Neuronal stem cell (in vitro differentiated cells): Measurements from ENCODE around the gene PTCH1.

Experiments
- DNase-seq: peaks from one replicate; pipeline ENCODE4 v3.0.0-alpha.2; 2013; ENCODE audit warnings: low spot score
- H2AFZ ChIP-seq: one replicate; pipeline ENCODE4 v1.6.1; 2013; ENCODE audit warnings: mild to moderate bottlenecking, low read length, inconsistent platforms
- H2AK5ac ChIP-seq: 2 replicates; pipeline ENCODE4 v1.6.1; 2013; ENCODE audit warnings: low read depth, mild to moderate bottlenecking, inconsistent platforms, low read length, moderate library complexity, mixed read lengths
- H2BK120ac ChIP-seq: 2 replicates; pipeline ENCODE4 v1.6.1; 2013; ENCODE audit warnings: low read depth, mild to moderate bottlenecking, inconsistent platforms, low read length, moderate library complexity, mixed read lengths
- H2BK12ac ChIP-seq: one replicate; pipeline ENCODE4 v1.6.1; 2013; ENCODE audit warnings: low read length, inconsistent platforms
- H2BK15ac ChIP-seq: 2 replicates; pipeline ENCODE4 v1.6.1; 2013; ENCODE audit warnings: mild to moderate bottlenecking, low read length, inconsistent platforms, mixed read lengths
- H2BK5ac ChIP-seq: one replicate; pipeline ENCODE4 v1.6.1; 2013; ENCODE audit warnings: inconsistent platforms, mild to moderate bottlenecking, low read length, moderate library complexity
- H3K14ac ChIP-seq: one replicate; pipeline ENCODE4 v1.6.1; 2013; ENCODE audit warnings: low read length, inconsistent platforms
- H3K18ac ChIP-seq: 2 replicates; pipeline ENCODE4 v1.6.1; 2013; ENCODE audit warnings: low read length, inconsistent platforms
- H3K23ac ChIP-seq: 2 replicates; pipeline ENCODE4 v1.6.1; 2013; ENCODE audit warnings: low read depth, mild to moderate bottlenecking, mixed read lengths, low read length, inconsistent platforms; ENCODE audit not compliant: poor library complexity
- H3K27ac ChIP-seq: replicated peaks from 3 replicates; pipeline ENCODE4 v1.5.1; 2013; ENCODE audit warnings: low read length, inconsistent platforms
- H3K27me3 ChIP-seq, 3 experiments: 2 replicates each; pipeline ENCODE4 v1.6.1; 2013; ENCODE audit warnings: low read length in 3 of 3, mild to moderate bottlenecking in 2 of 3, inconsistent platforms in 1 of 3, low read depth in 1 of 3, mixed read lengths in 1 of 3, moderate library complexity in 1 of 3; ENCODE audit not compliant: control insufficient read depth in 3 of 3, insufficient read depth in 3 of 3
- H3K36me3 ChIP-seq, 2 donors: replicated peaks in 1 of 2; 2 replicates each; pipeline ENCODE4 v1.6.1; 2013; ENCODE audit warnings: low read length in 2 of 2; ENCODE audit not compliant: control insufficient read depth in 2 of 2, insufficient read depth in 2 of 2
- H3K4ac ChIP-seq: 2 replicates; pipeline ENCODE4 v1.6.1; 2013; ENCODE audit warnings: inconsistent platforms, mild to moderate bottlenecking, low read length, moderate library complexity
- H3K4me1 ChIP-seq, 2 donors: 1 replicate in 1 of 2; 2 replicates in 1 of 2; pipeline ENCODE4 v1.6.1; 2013; ENCODE audit warnings: low read length in 2 of 2, low read depth in 1 of 2; ENCODE audit not compliant: control insufficient read depth in 2 of 2, insufficient read depth in 1 of 2
- H3K4me2 ChIP-seq: one replicate; pipeline ENCODE4 v1.6.1; 2013; ENCODE audit warnings: mild to moderate bottlenecking, low read length, inconsistent platforms; ENCODE audit not compliant: insufficient read depth, poor library complexity, severe bottlenecking
- H3K4me3 ChIP-seq, 2 donors: 2 replicates each; pipeline ENCODE4 v1.5.1; 2013; ENCODE audit warnings: low read length in 2 of 2, mild to moderate bottlenecking in 2 of 2, inconsistent platforms in 1 of 2, moderate library complexity in 1 of 2
- H3K79me1 ChIP-seq: one replicate; pipeline ENCODE4 v1.6.1; 2013; ENCODE audit warnings: low read depth, mild to moderate bottlenecking, inconsistent platforms, low read length, moderate library complexity
- H3K9ac ChIP-seq: one replicate; pipeline ENCODE4 v1.6.1; 2013; ENCODE audit warnings: mild to moderate bottlenecking, low read depth, low read length, inconsistent platforms; ENCODE audit not compliant: poor library complexity
- H3K9me3 ChIP-seq, 2 donors: replicated peaks in 1 of 2; 2 replicates each; pipeline versions ENCODE3 to v1.6.1; 2013; ENCODE audit warnings: low read length in 2 of 2, mild to moderate bottlenecking in 2 of 2, inconsistent platforms in 1 of 2, low read depth in 1 of 2, mixed read lengths in 1 of 2, moderate library complexity in 1 of 2; ENCODE audit not compliant: control insufficient read depth in 2 of 2, insufficient read depth in 1 of 2
- H4K8ac ChIP-seq: one replicate; pipeline ENCODE4 v1.6.1; 2013; ENCODE audit warnings: low read depth, mild to moderate bottlenecking, inconsistent platforms, low read length, moderate library complexity
- H4K91ac ChIP-seq: one replicate; pipeline ENCODE4 v1.6.1; 2013; ENCODE audit warnings: low read length, low read depth, mild to moderate bottlenecking, inconsistent platforms; ENCODE audit not compliant: poor library complexity
- WGBS, 2 donors: extraction: QIAGEN DNeasy Blood & Tissue Kit; methylation state at CpG; one replicate each; pipeline ENCODE4 v1.1.7; 2013; ENCODE audit warnings: missing lambda C conversion rate in 2 of 2, mixed read lengths in 1 of 2; ENCODE audit not compliant: insufficient read length in 2 of 2, insufficient replicate concordance in 1 of 2; ENCODE audit errors: extremely low coverage in 2 of 2; 5-methylcytosine and 5-hydroxymethylcytosine counted together

The PTCH1 gene

DNA sequence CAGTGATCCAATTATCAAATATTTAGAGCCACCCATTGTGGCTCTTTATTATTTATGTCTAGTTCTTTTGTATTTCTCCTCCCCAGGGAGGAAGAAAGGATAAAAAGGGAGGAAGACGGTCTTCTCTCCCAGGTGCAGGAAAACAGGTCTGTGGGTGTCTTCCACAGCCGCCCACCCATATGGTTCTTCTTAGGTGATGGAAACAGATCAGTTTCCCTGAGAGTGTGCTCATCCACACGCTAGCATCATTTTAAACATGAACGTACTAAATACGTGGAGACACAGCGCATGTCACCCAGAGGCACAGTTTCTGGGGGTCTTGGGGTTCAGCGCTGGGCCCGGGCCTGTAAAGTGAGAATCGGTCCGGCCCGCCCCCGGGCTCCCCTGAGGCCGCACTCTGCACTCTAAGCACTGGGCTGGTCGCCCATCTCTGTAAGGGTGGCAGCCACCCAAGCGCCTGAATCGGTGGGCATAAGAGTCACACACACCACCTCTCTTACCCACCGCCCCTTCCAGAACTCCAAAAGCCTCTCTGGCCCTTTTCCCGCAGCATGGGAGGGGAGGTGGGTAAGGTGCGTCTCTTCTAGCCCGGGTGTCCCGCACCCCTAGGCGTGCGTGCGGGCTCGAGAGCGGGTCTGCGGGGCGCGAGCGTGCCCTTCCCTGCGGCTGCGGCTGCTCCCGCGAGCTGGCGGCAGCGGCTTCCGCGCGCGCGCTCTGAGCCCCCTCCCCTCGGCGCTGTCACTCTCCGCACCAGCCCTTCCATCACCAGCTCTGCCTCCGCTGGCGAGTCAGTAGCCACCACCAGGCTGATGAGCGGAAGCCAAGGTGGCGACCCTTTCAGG, 1.3 kb downstream of the PTCH1 start:
- H3K27ac ChIP-seq = no peak overlapping the region

DNA sequence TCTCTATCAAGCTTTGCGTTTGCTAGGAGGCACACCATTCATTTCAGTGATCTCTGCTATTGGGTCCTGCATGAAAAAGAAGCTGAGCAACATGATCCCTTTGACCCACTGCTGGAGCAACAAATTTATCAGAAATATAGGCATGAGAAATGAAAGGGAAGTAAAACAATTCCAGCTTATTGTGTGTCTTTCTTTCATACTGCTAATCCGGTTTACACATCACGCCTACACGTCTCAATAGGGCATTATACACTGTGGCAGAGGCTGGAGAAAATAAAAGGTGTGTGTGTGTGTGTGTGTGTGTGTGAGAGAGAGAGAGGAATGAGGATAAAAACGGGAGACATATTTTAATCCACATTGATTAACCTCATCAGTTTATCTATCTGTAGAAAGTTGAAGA, 2.4 kb downstream of the PTCH1 start:
- Histone ChIP-seq H3K14ac (no peak overlapping the region), H2BK120ac (no peak overlapping the region), H2BK12ac (no peak overlapping the region), H2AK5ac (no peak overlapping the region), H2AFZ (no peak overlapping the region), H3K79me1 (no peaks in the 10 kb centered on the region), H2BK15ac (no peak overlapping the region), H3K4me1 (peaks cover 22 to 36% of the 10 kb centered on the region in 2 donors), H3K4ac (no peak overlapping the region), H3K4me2 (peak overlapping the region; percentile 28), H4K91ac (no peak overlapping the region), H4K8ac (no peak overlapping the region), H3K18ac (no peak overlapping the region), H3K36me3 (no peaks in the 10 kb centered on the region), H3K23ac (no peak overlapping the region), H3K27me3 (peaks cover 0 to 23% (median 0%) of the 10 kb centered on the region in 3 experiments), H3K4me3 (peak overlapping the region in 1 of 2 donors; percentile 1), H3K9ac (no peak overlapping the region), H3K27ac (no peak overlapping the region), H3K9me3 (peaks cover 0 to 3% of the 10 kb centered on the region in 2 donors), H2BK5ac (no peak overlapping the region)
- DNase-seq = no peak
- WGBS, 2 donors = no CpG with 5 or more reads among the region's 5 CpGs

More for the DNA sequence above, 1.3 kb downstream of the PTCH1 start:
- H3K4me1 ChIP-seq = peaks cover 22 to 36% of the 10 kb centered on the region in 2 donors
- H2BK120ac ChIP-seq = no peak overlapping the region
- H3K4ac ChIP-seq = no peak overlapping the region
- no peak overlapping the region for H2BK5ac ChIP-seq
- H4K8ac ChIP-seq = no peak overlapping the region
- peak overlapping the region; percentile 85 for H2AFZ ChIP-seq
- no peaks in the 10 kb centered on the region for H3K79me1 ChIP-seq
- no peak overlapping the region for H3K14ac ChIP-seq
- H3K4me2 ChIP-seq = peak overlapping the region; percentile 99
- H3K23ac ChIP-seq = peak overlapping the region; percentile 28
- peak overlapping the region; percentile 86 for H3K9ac ChIP-seq
- no CpG with 5 or more reads among the region's 48 CpGs for WGBS, 2 donors
- no peaks in the 10 kb centered on the region for H3K36me3 ChIP-seq
- no peak overlapping the region for H2BK12ac ChIP-seq
- peak overlapping the region; percentile 79 to 83 for H3K4me3 ChIP-seq
- no peak for DNase-seq
- no peak overlapping the region for H2BK15ac ChIP-seq
- H3K9me3 ChIP-seq = peaks cover 2 to 10% of the 10 kb centered on the region in 2 donors
- H3K18ac ChIP-seq = peak overlapping the region; percentile 90
- no peak overlapping the region for H2AK5ac ChIP-seq
- no peak overlapping the region for H4K91ac ChIP-seq
- peaks cover 0 to 23% (median 0%) of the 10 kb centered on the region in 3 experiments for H3K27me3 ChIP-seq

DNA sequence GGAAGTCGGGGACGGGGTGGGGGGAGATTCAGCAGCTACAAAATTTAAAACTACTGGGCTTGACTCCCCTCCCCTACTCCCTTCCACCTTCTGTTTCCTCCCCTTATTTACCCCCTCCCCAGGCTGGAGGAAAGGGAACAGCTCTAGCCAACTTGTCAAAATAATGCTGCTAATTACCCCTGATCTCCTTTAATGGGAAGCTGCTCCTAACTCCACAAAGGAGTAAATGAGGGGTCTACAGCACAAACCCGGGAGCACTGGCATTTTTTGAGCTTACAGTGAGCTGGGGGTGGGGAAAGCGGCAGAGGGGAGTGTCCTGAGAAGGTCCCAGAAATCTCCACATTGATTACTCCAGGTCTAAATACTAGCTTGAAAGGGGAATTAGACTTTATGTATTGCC, 3.1 kb downstream of the PTCH1 start:
- no peak overlapping the region for H3K4me2 ChIP-seq
- no peak overlapping the region for H2BK120ac ChIP-seq
- peaks cover 22 to 36% of the 10 kb centered on the region in 2 donors for H3K4me1 ChIP-seq
- H3K79me1 ChIP-seq = no peaks in the 10 kb centered on the region
- no peak overlapping the region for H4K8ac ChIP-seq
- H3K14ac ChIP-seq = no peak overlapping the region
- no peak for DNase-seq
- H2BK5ac ChIP-seq = no peak overlapping the region
- no peak overlapping the region for H2BK15ac ChIP-seq
- H3K9me3 ChIP-seq = no peaks in the 10 kb centered on the region
- H3K4ac ChIP-seq = no peak overlapping the region
- H3K9ac ChIP-seq = no peak overlapping the region
- H2AFZ ChIP-seq = no peak overlapping the region
- no peak overlapping the region for H4K91ac ChIP-seq
- H3K18ac ChIP-seq = no peak overlapping the region
- no peak overlapping the region for H2BK12ac ChIP-seq
- WGBS, 2 donors = no CpG with 5 or more reads among the region's 4 CpGs
- no peaks in the 10 kb centered on the region for H3K36me3 ChIP-seq
- no peak overlapping the region for H3K27ac ChIP-seq
- H3K4me3 ChIP-seq = peak overlapping the region in 1 of 2 donors; percentile 15
- H3K27me3 ChIP-seq = peaks cover 0 to 23% (median 0%) of the 10 kb centered on the region in 3 experiments
- no peak overlapping the region for H3K23ac ChIP-seq
- H2AK5ac ChIP-seq = no peak overlapping the region

DNA sequence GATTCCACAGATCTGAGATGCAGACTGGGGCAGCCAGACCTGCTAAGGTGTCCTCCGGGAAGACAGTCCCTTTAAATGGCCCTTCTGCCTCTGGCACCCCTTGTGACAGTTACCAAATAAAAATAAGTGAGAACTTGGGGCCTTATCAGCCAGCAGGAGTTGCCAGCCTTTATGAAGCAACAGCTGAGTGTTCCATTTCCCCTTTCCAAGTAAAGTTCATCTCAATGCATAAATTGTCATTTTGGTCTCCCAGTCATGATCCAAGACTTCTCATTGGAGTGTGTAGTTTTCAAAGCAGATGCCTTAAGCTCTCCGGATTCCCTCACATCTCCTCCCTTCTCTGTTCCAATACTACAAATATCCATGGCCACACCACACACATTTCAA, 4.1 kb downstream of the PTCH1 start:
- Histone ChIP-seq H3K27ac (no peak overlapping the region), H2AFZ (no peak overlapping the region), H3K4me3 (peak overlapping the region; percentile 49 to 85), H2AK5ac (no peak overlapping the region), H3K18ac (peak overlapping the region; percentile 50), H3K4ac (no peak overlapping the region), H3K4me1 (peaks cover 22 to 36% of the 10 kb centered on the region in 2 donors), H3K14ac (no peak overlapping the region), H4K91ac (no peak overlapping the region), H3K36me3 (peaks cover 0 to 3% of the 10 kb centered on the region in 2 donors), H3K9me3 (no peaks in the 10 kb centered on the region), H3K27me3 (peaks cover 0 to 17% (median 0%) of the 10 kb centered on the region in 3 experiments), H2BK120ac (no peak overlapping the region), H3K79me1 (peaks cover 2% of the 10 kb centered on the region), H4K8ac (no peak overlapping the region), H2BK15ac (no peak overlapping the region), H3K4me2 (peak overlapping the region; percentile 69), H3K23ac (no peak overlapping the region), H2BK5ac (no peak overlapping the region), H3K9ac (no peak overlapping the region), H2BK12ac (no peak overlapping the region)
- WGBS, 2 donors = no CpG with 5 or more reads among the region's 2 CpGs
- no peak for DNase-seq
